ENCODE results near the gene CAPZA1.

DNA sequence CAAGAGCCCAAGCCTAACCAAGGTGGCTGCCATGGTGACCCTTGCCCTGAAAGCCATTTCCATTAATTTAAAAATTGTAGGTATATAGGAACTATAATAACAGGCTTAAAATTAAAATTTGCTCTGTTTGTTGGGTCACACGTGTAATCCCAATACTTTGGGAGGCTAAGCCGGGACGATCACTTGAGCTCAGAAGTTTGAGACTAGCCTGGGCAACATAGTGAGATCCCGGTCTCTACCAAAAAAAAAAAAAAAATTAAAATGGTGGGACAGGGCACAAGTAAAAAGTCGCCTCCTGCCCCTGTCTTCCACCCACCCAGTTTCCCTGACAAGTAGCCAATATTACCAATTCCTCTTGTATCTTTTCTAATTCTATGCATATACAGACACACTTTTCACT lies 6.6 kb downstream of the CAPZA1 start:
- TF ChIP-seq, protein P1, sequence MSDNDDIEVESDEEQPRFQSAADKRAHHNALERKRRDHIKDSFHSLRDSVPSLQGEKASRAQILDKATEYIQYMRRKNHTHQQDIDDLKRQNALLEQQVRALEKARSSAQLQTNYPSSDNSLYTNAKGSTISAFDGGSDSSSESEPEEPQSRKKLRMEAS (IDR thresholded peaks at IDR 0.05) = no peak
- TF ChIP-seq TAF1 (IDR thresholded peaks at IDR 0.05; ENCODE audit: low read depth, low read length) = no peak
